Esophagus squamous epithelium (tissue), 5 donors: Measurements from ENCODE around the gene HEY2. TPM values are rescaled to one million over a fixed set of nuclear protein-coding genes. Genes with fewer than 3 reads are reported as not detected.

ENCODE experiments used
- DNase-seq: peaks from one replicate; lab custom pipeline; 2025; lab: John Stamatoyannopoulos, UW
- H3K27ac ChIP-seq, 4 donors: fragments of 200-600 bp; sonication (generic); one replicate each; pipeline ENCODE4 v1.5.1; 2016 to 2019; ENCODE audit warnings: mild to moderate bottlenecking in 1 of 4
- H3K27me3 ChIP-seq, 4 donors: fragments of 200-600 bp; sonication (generic); 1 replicate in 3 of 4; 2 replicates in 1 of 4; pipeline versions ENCODE4 v1.5.1 to v1.6.0; 2017 to 2021; ENCODE audit warnings: antibody characterized with exemption in 1 of 4
- H3K36me3 ChIP-seq, 3 donors: fragments of 200-600 bp; sonication (generic); one replicate each; pipeline ENCODE4 v1.5.1; 2016 to 2019
- H3K4me1 ChIP-seq, 3 donors: fragments of 200-600 bp; sonication (generic); one replicate each; pipeline ENCODE4 v1.5.1; 2017 to 2019
- H3K4me3 ChIP-seq, 4 donors: fragments of 200-600 bp; sonication (generic); 1 replicate in 3 of 4; 2 replicates in 1 of 4; pipeline ENCODE4 v1.5.1; 2016 to 2019; ENCODE audit warnings: mild to moderate bottlenecking in 2 of 4, moderate library complexity in 1 of 4
- H3K9me3 ChIP-seq, 3 donors: fragments of 200-600 bp; sonication (generic); one replicate each; pipeline ENCODE4 v1.5.1; 2016 to 2019
- CTCF ChIP-seq, 6 experiments: fragments of 450-650 bp in 4 of 6; fragments of 200-600 bp in 2 of 6; sonication (generic) in 2 of 6; IDR thresholded peaks; one replicate each; pipeline ENCODE4 v1.5.1; 2016 to 2019; ENCODE audit warnings: antibody characterized with exemption in 6 of 6, mild to moderate bottlenecking in 4 of 6, moderate library complexity in 4 of 6
- POLR2A ChIP-seq, 4 donors: fragments of 450-650 bp; IDR thresholded peaks; one replicate each; pipeline ENCODE4 v1.6.1; 2017; ENCODE audit warnings: antibody characterized with exemption in 4 of 4, mild to moderate bottlenecking in 4 of 4, moderate library complexity in 3 of 4
- WGBS, 2 donors: methylation state at CpG; one replicate each; pipeline ENCODE4 v1.1.5; 2018; 5-methylcytosine and 5-hydroxymethylcytosine counted together
- intact Hi-C: fragments of 100-400 bp; cut with DNase I; formaldehyde crosslinking; loops from one replicate; pipeline ENCODE4 v1.15.0; 2022
- total RNA-seq, 4 donors: library from RNA; depleted of rRNA; stranded (reverse); fragments of >200 nt; gene quantifications; one replicate each; pipeline ENCODE4 v1.1.0, GENCODE V29; 2016
- donor health status: DM: yes; HTN: yes; CAD: no.

Gene HEY2
- total RNA-seq, 4 donors from 2014 or later, result 0.61 to 2.8 (median 1.3) TPM; not detected in 1

GRCh38 chr6:125807293-125807692 is 57.9 kb downstream of the HEY2 start:
- Histone ChIP-seq H3K9me3 (no peaks in the 10 kb centered on the region), H3K4me1 (peaks cover 0 to 46% (median 14%) of the 10 kb centered on the region in 3 donors), H3K27me3 (no peaks in the 10 kb centered on the region), H3K27ac (no peak overlapping the region), H3K4me3 (no peak overlapping the region), H3K36me3 (peaks cover 0 to 2% (median 0%) of the 10 kb centered on the region in 3 donors)
- 80 to 82% methylated on average over 4 of the region's 4 CpGs for WGBS, 2 donors
- no peak for DNase-seq
- TF ChIP-seq POLR2A (IDR thresholded peaks at IDR 0.05) (no peak), CTCF (IDR thresholded peaks at IDR 0.05) (no peak)
- intact Hi-C loops, result no loop called here

GRCh38 chr6:125808060-125808459 is 58.6 kb downstream of the HEY2 start:
- 74 to 79% methylated on average over 4 of the region's 4 CpGs for WGBS, 2 donors
- TF ChIP-seq CTCF (IDR thresholded peaks at IDR 0.05), result no peak
- no peak for TF ChIP-seq POLR2A (IDR thresholded peaks at IDR 0.05)
- intact Hi-C loops, result no loop called here

GRCh38 chr6:125808591-125808990 is 59.2 kb downstream of the HEY2 start:
- TF ChIP-seq CTCF (IDR thresholded peaks at IDR 0.05), result no peak
- no peak for TF ChIP-seq POLR2A (IDR thresholded peaks at IDR 0.05)
- no peak overlapping the region for H3K4me3 ChIP-seq
- no peak overlapping the region for H3K27ac ChIP-seq
- H3K4me1 ChIP-seq, result peaks cover 0 to 46% (median 26%) of the 10 kb centered on the region in 3 donors
- no peaks in the 10 kb centered on the region for H3K27me3 ChIP-seq
- intact Hi-C loops, result no loop called here
- no peaks in the 10 kb centered on the region for H3K36me3 ChIP-seq
- H3K9me3 ChIP-seq, result no peaks in the 10 kb centered on the region
- DNase-seq, result no peak

More at GRCh38 chr6:125808060-125808459, 58.6 kb downstream of the HEY2 start:
- no peaks in the 10 kb centered on the region for H3K36me3 ChIP-seq
- no peak overlapping the region for H3K4me3 ChIP-seq
- no peaks in the 10 kb centered on the region for H3K9me3 ChIP-seq
- no peaks in the 10 kb centered on the region for H3K27me3 ChIP-seq
- no peak for DNase-seq
- H3K27ac ChIP-seq, result no peak overlapping the region
- H3K4me1 ChIP-seq, result peaks cover 0 to 46% (median 21%) of the 10 kb centered on the region in 3 donors

- intact Hi-C loops, result no loop called here
- peak overlapping the region in 1 of 4 donors; percentile 5 for H3K27ac ChIP-seq
- H3K4me1 ChIP-seq, result peaks cover 0 to 43% (median 31%) of the 10 kb centered on the region in 3 donors
- H3K4me3 ChIP-seq, result no peak overlapping the region
- DNase-seq, result no peak
- no peaks in the 10 kb centered on the region for H3K9me3 ChIP-seq
- H3K27me3 ChIP-seq, result no peaks in the 10 kb centered on the region
- no peak for TF ChIP-seq CTCF (IDR thresholded peaks at IDR 0.05)
- TF ChIP-seq POLR2A (IDR thresholded peaks at IDR 0.05), result no peak
- WGBS, 2 donors, result 71 to 79% methylated on average over 2 to 3 of the region's 3 CpGs
- no peaks in the 10 kb centered on the region for H3K36me3 ChIP-seq
Observed at GRCh38 chr6:125809570-125810170, 60.2 kb downstream of the HEY2 start.

- peaks cover 0 to 50% (median 30%) of the 10 kb centered on the region in 3 donors for H3K4me1 ChIP-seq
- H3K4me3 ChIP-seq, result no peak overlapping the region
- no peaks in the 10 kb centered on the region for H3K9me3 ChIP-seq
- H3K36me3 ChIP-seq, result no peaks in the 10 kb centered on the region
- H3K27me3 ChIP-seq, result no peaks in the 10 kb centered on the region
- H3K27ac ChIP-seq, result no peak overlapping the region
- intact Hi-C loops, result no loop called here
- TF ChIP-seq CTCF (IDR thresholded peaks at IDR 0.05), result no peak
- no peak for TF ChIP-seq POLR2A (IDR thresholded peaks at IDR 0.05)
- no peak for DNase-seq
- WGBS, 2 donors, result 82 to 84% methylated on average over 1 of the region's 1 CpG
Observed at GRCh38 chr6:125810445-125810844, 61.0 kb downstream of the HEY2 start.

Other genes starting within 250 kb of the HEY2 start
- gene NCOA7, start 41.3 kb downstream of the HEY2 start, total RNA-seq, result 10 to 100 TPM; 30.9 to 85.1 (median 45.8) TPM
- 10 to 100 TPM; 15.4 to 22.5 (median 20.7) TPM for gene HINT3, start 207.1 kb downstream of the HEY2 start, total RNA-seq
- gene TRMT11, start 236.9 kb downstream of the HEY2 start, total RNA-seq, result 10 to 100 TPM in 3 of 4 donors, 1 to 10 TPM in 1; 7.8 to 23.3 (median 17.2) TPM